ENCODE results near the gene RIPOR2. TPM values are rescaled to one million over a fixed set of nuclear protein-coding genes. Genes with fewer than 3 reads are reported as not detected.

RIPOR2 gene
- total RNA-seq, 1 donor from 2014 or later, result 49.0 TPM

DNA sequence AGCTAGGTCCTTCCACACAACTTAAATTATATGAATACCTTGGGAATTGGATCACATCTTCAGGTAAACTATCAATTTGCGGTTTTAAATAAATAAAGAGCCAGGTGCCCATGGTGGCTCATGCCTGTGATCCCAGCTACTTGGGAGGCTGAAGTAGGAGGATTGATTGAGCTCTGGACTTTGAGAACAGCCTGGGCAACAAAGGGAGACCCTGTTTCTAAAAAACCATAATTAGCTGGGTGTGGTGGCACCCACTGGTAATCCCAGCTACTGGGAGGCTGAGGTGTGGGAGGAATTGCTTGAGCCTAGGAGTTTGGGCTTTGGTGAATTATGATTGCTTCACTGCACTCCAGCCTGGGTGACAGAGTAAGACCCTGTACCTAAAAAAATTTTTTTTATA is 157.6 kb downstream of the RIPOR2 start:
- H3K9me3 ChIP-seq, result no peaks in the 10 kb centered on the region
- peaks cover 0 to 9% of the 10 kb centered on the region in 2 donors for H3K4me1 ChIP-seq
- H3K27ac ChIP-seq, result no peak overlapping the region
- no peak overlapping the region for H3K4me3 ChIP-seq
- H3K36me3 ChIP-seq, result peaks cover 0 to 3% of the 10 kb centered on the region in 2 donors
- TF ChIP-seq, protein P1, sequence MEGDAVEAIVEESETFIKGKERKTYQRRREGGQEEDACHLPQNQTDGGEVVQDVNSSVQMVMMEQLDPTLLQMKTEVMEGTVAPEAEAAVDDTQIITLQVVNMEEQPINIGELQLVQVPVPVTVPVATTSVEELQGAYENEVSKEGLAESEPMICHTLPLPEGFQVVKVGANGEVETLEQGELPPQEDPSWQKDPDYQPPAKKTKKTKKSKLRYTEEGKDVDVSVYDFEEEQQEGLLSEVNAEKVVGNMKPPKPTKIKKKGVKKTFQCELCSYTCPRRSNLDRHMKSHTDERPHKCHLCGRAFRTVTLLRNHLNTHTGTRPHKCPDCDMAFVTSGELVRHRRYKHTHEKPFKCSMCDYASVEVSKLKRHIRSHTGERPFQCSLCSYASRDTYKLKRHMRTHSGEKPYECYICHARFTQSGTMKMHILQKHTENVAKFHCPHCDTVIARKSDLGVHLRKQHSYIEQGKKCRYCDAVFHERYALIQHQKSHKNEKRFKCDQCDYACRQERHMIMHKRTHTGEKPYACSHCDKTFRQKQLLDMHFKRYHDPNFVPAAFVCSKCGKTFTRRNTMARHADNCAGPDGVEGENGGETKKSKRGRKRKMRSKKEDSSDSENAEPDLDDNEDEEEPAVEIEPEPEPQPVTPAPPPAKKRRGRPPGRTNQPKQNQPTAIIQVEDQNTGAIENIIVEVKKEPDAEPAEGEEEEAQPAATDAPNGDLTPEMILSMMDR (IDR thresholded peaks at IDR 0.05), result no peak
- no peak for DNase-seq (ENCODE audit: low spot score in 2 of 2)
- no peaks in the 10 kb centered on the region for H3K27me3 ChIP-seq
- intact Hi-C loops (cut with DNase I), result no loop called here

DNA sequence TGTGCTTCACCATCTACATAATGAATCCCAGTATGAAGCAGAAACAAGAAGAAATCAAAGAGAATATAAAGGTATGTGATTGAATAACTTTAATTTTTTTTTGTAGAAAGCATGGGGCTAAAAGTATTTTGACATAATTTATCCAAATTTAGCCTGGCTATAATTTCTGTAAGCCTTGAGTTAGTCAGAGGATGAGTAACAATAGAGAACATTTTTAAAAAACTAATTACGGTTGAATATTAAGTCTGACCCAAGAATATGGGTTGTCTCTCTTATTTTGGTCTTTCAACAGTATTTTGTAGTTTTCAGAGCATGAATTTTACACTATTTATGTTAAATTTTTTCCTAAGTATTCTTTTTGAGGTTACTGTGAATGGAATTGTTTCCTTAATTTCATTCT is 158.5 kb downstream of the RIPOR2 start:
- TF ChIP-seq, protein P1 (IDR thresholded peaks at IDR 0.05), result no peak
- no peaks in the 10 kb centered on the region for H3K9me3 ChIP-seq
- no peak for DNase-seq (ENCODE audit: low spot score in 2 of 2)
- peaks cover 0 to 2% of the 10 kb centered on the region in 2 donors for H3K36me3 ChIP-seq
- peaks cover 0 to 9% of the 10 kb centered on the region in 2 donors for H3K4me1 ChIP-seq
- no peaks in the 10 kb centered on the region for H3K27me3 ChIP-seq
- H3K27ac ChIP-seq, result no peak overlapping the region
- no peak overlapping the region for H3K4me3 ChIP-seq
- intact Hi-C loops (cut with DNase I), result no loop called here

DNA sequence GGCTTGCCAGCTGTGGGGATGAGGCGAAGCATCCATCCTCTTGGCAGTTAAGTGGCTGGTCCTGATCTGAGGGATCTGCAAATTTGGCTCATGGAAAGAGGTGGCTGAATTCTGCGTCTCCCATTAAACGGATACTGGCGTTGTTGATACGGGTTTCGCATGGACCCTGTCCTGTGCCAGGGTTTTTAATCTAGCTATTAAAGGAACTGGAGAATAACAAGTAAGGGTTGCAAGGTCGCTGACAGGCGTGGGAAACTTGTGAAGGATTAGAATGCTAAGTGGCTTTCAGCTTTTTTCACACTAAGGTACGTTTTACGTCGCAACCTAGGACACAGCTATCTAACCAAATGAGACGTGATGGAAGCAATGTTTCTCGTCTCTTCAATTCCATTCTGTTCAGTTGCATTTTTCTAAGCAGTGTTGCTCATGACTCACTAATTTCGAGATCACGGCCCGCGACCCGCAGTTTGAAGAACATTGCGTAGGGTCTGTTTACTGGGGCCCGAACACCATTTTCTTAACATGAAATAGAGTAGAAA is 160.2 kb downstream of the RIPOR2 start:
- Histone ChIP-seq H3K9me3 (no peaks in the 10 kb centered on the region), H3K27me3 (no peaks in the 10 kb centered on the region), H3K4me3 (peak overlapping the region; percentile 85 to 98), H3K27ac (peak overlapping the region; percentile 86 to 95), H3K36me3 (no peaks in the 10 kb centered on the region), H3K4me1 (peaks cover 0 to 9% of the 10 kb centered on the region in 2 donors)
- intact Hi-C loops (cut with DNase I), result loop anchor here (1.0 kb wide), 1 partner anchor 54 kb away; no protein-coding TSS in a partner anchor
- TF ChIP-seq, protein P1 (IDR thresholded peaks at IDR 0.05), result no peak
- no peak for DNase-seq (ENCODE audit: low spot score in 2 of 2)

DNA sequence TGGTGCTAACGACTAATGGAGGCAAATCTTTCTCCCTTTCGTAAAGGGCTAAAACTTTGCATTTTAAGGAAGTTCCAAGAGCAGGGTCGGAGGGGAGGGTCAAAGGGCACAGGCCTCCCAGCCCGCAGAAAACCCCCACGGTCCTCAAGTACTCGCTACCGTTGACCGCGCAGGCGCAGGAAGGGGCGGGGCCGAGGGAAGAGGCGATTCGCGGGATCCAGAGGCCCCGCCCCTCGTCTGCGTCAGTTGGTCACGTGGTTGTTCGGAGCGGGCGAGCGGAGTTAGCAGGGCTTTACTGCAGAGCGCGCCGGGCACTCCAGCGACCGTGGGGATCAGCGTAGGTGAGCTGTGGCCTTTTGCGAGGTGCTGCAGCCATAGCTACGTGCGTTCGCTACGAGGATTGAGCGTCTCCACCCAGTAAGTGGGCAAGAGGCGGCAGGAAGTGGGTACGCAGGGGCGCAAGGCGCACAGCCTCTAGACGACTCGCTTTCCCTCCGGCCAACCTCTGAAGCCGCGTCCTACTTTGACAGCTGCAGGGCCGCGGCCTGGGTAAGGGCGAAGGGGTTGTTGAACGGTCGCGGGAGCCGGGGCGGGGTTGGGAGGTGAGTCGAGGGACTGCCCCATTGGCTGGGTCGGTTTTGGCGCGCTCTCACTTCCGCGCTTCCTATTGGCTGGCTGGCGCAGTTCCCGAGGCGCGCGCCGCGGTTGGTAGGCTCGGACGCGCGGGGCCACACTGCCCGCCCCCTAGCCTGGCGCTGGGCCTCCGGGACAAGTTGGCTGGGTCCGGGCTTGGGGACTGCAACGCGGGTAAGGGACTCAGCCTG is 160.9 kb downstream of the RIPOR2 start, which contains the start of gene GMNN:
Gene GMNN, plus strand, starts transcription at position 242 of the 824 bp plus-strand sequence. CDS start 2,310 bp downstream, outside the sequence.
- peak within 1 kb of the TSS; percentile 85 to 98 for H3K4me3 ChIP-seq
- no peaks in the 10 kb centered on the region for H3K27me3 ChIP-seq
- peaks cover 0 to 9% of the 10 kb centered on the region in 2 donors for H3K4me1 ChIP-seq
- peak; percentile 81 to 98 for DNase-seq (ENCODE audit: low spot score in 2 of 2)
- peak within 1 kb of the TSS; percentile 86 to 95 for H3K27ac ChIP-seq
- H3K9me3 ChIP-seq, result no peaks in the 10 kb centered on the region
- intact Hi-C loops (cut with DNase I), result loop anchor here (1.0 to 5.0 kb wide), 2 partner anchors 54 to 108 kb away; partner anchors contain the start of genes ACOT13 and TDP2
- TF ChIP-seq, protein P1 (IDR thresholded peaks at IDR 0.05), result no peak
- no peaks in the 10 kb centered on the region for H3K36me3 ChIP-seq

DNA sequence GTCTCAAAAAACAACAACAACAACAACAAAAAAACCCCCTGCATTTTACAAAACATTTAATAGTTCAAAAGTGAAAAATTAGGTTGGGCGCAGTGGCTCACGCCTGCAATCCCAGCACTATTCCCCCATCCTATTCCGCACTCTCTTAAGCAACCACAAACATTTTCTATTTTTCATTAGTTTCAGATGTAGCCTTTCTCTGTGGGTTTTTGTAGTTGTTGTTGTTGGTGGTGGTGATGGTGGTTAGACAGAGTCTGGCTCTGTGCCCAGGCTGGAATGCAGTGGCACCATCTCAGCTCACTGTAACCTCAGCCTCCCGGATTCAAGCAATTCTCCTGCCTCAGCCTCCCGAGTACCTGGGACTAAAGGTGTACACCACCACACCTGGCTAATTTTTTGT is 167.4 kb downstream of the RIPOR2 start:
- Histone ChIP-seq H3K4me3 (no peak overlapping the region), H3K36me3 (no peaks in the 10 kb centered on the region), H3K27me3 (no peaks in the 10 kb centered on the region), H3K4me1 (no peaks in the 10 kb centered on the region), H3K27ac (no peak overlapping the region), H3K9me3 (no peaks in the 10 kb centered on the region)
- TF ChIP-seq, protein P1 (IDR thresholded peaks at IDR 0.05), result no peak
- DNase-seq (ENCODE audit: low spot score in 2 of 2), result no peak
- intact Hi-C loops (cut with DNase I), result no loop called here

All from ascending aorta (tissue), 2 donors.